ENCODE measurements around the gene HEXA.
"Not testable (repeated sequence)": the region's sequence is repeated elsewhere in the genome, so short reads cannot be mapped to it uniquely, and the experiment has no call there.

Gene HEXA

GRCh38 chr15:72421484-72421883 is 45.7 kb upstream of the HEXA start:
- ChIA-PET CTCF (no interaction called here), POLR2A (no interaction called here)
- TF ChIP-seq BCL11A (tag by site-specific recombination; IDR thresholded peaks at IDR 0.05; ENCODE audit: low read depth) (no peak), KLF9 (tag by site-specific recombination; IDR thresholded peaks at IDR 0.05; ENCODE audit: low read depth) (no peak), ZNF777 (tag by site-specific recombination; IDR thresholded peaks at IDR 0.05; ENCODE audit: borderline replicate concordance) (no peak), PRDM4 (tag by site-specific recombination; IDR thresholded peaks at IDR 0.05) (no peak), ZBTB7A (tag by site-specific recombination; IDR thresholded peaks at IDR 0.05; ENCODE audit: low read depth) (no peak), ZNF248 (tag by site-specific recombination; IDR thresholded peaks at IDR 0.05) (no peak), ZFP3 (tag by site-specific recombination; IDR thresholded peaks at IDR 0.05; ENCODE audit: low read depth) (no peak), ZNF548 (tag by site-specific recombination; IDR thresholded peaks at IDR 0.05) (no peak), ZNF302 (tag by site-specific recombination; IDR thresholded peaks at IDR 0.05; ENCODE audit: low read depth) (no peak)
- H3K4me1 ChIP-seq (ENCODE audit: control insufficient read depth, insufficient read depth, low read length): no peaks in the 10 kb centered on the region
- H3K9me3 ChIP-seq (ENCODE audit: control insufficient read depth, insufficient read depth, low read depth, low read length): no peaks in the 10 kb centered on the region; the same call in 1 of the 2 replicates
- H3K4me3 ChIP-seq (ENCODE audit: low read depth, low read length): no peak overlapping the region
- H3K27ac ChIP-seq (ENCODE audit: extremely low read depth, low read depth, low read length): no peak overlapping the region
- no peaks in the 10 kb centered on the region for H3K36me3 ChIP-seq (ENCODE audit: control insufficient read depth in 2 of 2, insufficient read depth in 1 of 2, low read length in 2 of 2)

- Histone ChIP-seq H3K36me3 (ENCODE audit: control insufficient read depth in 2 of 2, insufficient read depth in 1 of 2, low read length in 2 of 2) (no peaks in the 10 kb centered on the region), H3K4me3 (ENCODE audit: low read depth, low read length) (no peak overlapping the region), H3K27ac (ENCODE audit: extremely low read depth, low read depth, low read length) (no peak overlapping the region), H3K9me3 (ENCODE audit: control insufficient read depth, insufficient read depth, low read depth, low read length) (no peaks in the 10 kb centered on the region; the same call in 1 of the 2 replicates), H3K4me1 (ENCODE audit: control insufficient read depth, insufficient read depth, low read length) (no peaks in the 10 kb centered on the region)
- no peak for TF ChIP-seq HIC1 (tag by site-specific recombination; IDR thresholded peaks at IDR 0.05)
- no peak for TF ChIP-seq ZNF660 (tag by site-specific recombination; IDR thresholded peaks at IDR 0.05)
- no peak for TF ChIP-seq HOXC10 (CRISPR knock-in tag; IDR thresholded peaks at IDR 0.05)
- no peak for TF ChIP-seq ZNF561 (tag by site-specific recombination; IDR thresholded peaks at IDR 0.05; ENCODE audit: borderline replicate concordance)
- no peak for TF ChIP-seq ZNF138 (tag by site-specific recombination; IDR thresholded peaks at IDR 0.05; ENCODE audit: borderline replicate concordance)
- no peak for TF ChIP-seq YY1 (tag by site-specific recombination; IDR thresholded peaks at IDR 0.05)
- no peak for TF ChIP-seq KLF7 (tag by site-specific recombination; IDR thresholded peaks at IDR 0.05; ENCODE audit: borderline replicate concordance)
- TF ChIP-seq ZSCAN30 (tag by site-specific recombination; IDR thresholded peaks at IDR 0.05): no peak
- ChIA-PET POLR2A (no interaction called here), CTCF (no interaction called here)
Observed at GRCh38 chr15:72420576-72420975, 44.8 kb upstream of the HEXA start.

GRCh38 chr15:72419768-72420167 is 44.0 kb upstream of the HEXA start:
- peak; percentile 17; the same call in 1 of the 2 replicates for TF ChIP-seq ZNF362 (tag by site-specific recombination; IDR thresholded peaks at IDR 0.05)
- H3K4me1 ChIP-seq (ENCODE audit: control insufficient read depth, insufficient read depth, low read length); H3K36me3 ChIP-seq (ENCODE audit: control insufficient read depth in 2 of 2, insufficient read depth in 1 of 2, low read length in 2 of 2); H3K4me3 ChIP-seq (ENCODE audit: low read depth, low read length); H3K9me3 ChIP-seq (ENCODE audit: control insufficient read depth, insufficient read depth, low read depth, low read length); POLR2A ChIA-PET; H3K27ac ChIP-seq (ENCODE audit: extremely low read depth, low read depth, low read length): not testable (repeated sequence)
- CTCF ChIA-PET: interaction anchor here (0.5 kb wide), 1 partner anchor 639 kb away, joined by 3 read pairs; no protein-coding TSS in a partner anchor

All from HEK293 (cell line).